ENCODE measurements around the gene RP2.

Gene RP2

GRCh38 chrX:46849933-46850332 is 13.1 kb downstream of the RP2 start:
- FAIRE-seq: no peak

- no peak for FAIRE-seq
Measured at GRCh38 chrX:46850771-46851170, 13.9 kb downstream of the RP2 start.

- no peak for FAIRE-seq
Measured at GRCh38 chrX:46856483-46856882, 19.6 kb downstream of the RP2 start.

GRCh38 chrX:46860557-46860956 is 23.7 kb downstream of the RP2 start:
- FAIRE-seq: no peak

- FAIRE-seq: no peak
Measured at GRCh38 chrX:46863072-46863471, 26.2 kb downstream of the RP2 start.

- FAIRE-seq: no peak
Measured at GRCh38 chrX:46864606-46865005, 27.8 kb downstream of the RP2 start.

GRCh38 chrX:46865281-46865680 is 28.4 kb downstream of the RP2 start:
- FAIRE-seq: no peak

- no peak for FAIRE-seq
Measured at GRCh38 chrX:46866726-46867125, 29.9 kb downstream of the RP2 start.

- no peak for FAIRE-seq
Measured at GRCh38 chrX:46873746-46874145, 36.9 kb downstream of the RP2 start.

GRCh38 chrX:46876901-46877300 is 40.1 kb downstream of the RP2 start:
- no peak for FAIRE-seq

- no peak for FAIRE-seq
Measured at GRCh38 chrX:46882266-46882665, 45.4 kb downstream of the RP2 start.

GRCh38 chrX:46884799-46885198 is 48.0 kb downstream of the RP2 start:
- no peak for FAIRE-seq

GRCh38 chrX:46898207-46898606 is 61.4 kb downstream of the RP2 start:
- no peak for FAIRE-seq

GRCh38 chrX:46903458-46904242 is 66.8 kb downstream of the RP2 start:
- no peak for FAIRE-seq

- FAIRE-seq: no peak
Measured at GRCh38 chrX:46904626-46905025, 67.8 kb downstream of the RP2 start.

- FAIRE-seq: no peak
Measured at GRCh38 chrX:46910415-46910814, 73.6 kb downstream of the RP2 start.

GRCh38 chrX:46912098-46912602 is 75.3 kb downstream of the RP2 start, which contains the start of gene JADE3:
Gene JADE3, plus strand, starts transcription at chrX:46912421. Its CDS starts 72,474 bp downstream, at chrX:46984895.
- no peak for FAIRE-seq

GRCh38 chrX:46912603-46913491 is 76.0 kb downstream of the RP2 start:
- FAIRE-seq: no peak

- FAIRE-seq: no peak
Measured at GRCh38 chrX:46913667-46914066, 76.8 kb downstream of the RP2 start.

GRCh38 chrX:46916273-46916672 is 79.4 kb downstream of the RP2 start:
- no peak for FAIRE-seq

GRCh38 chrX:46917622-46918021 is 80.8 kb downstream of the RP2 start:
- no peak for FAIRE-seq

- no peak for FAIRE-seq
Measured at GRCh38 chrX:46918434-46918833, 81.6 kb downstream of the RP2 start.

- FAIRE-seq: no peak
Measured at GRCh38 chrX:46920235-46920634, 83.4 kb downstream of the RP2 start.

GRCh38 chrX:46922611-46923010 is 85.8 kb downstream of the RP2 start:
- FAIRE-seq: no peak

All from G401.6 (cell line).